Ammon's horn (tissue), 1 donor: ENCODE results near the gene L3HYPDH.

Experiments used
- DNase-seq: peaks from one replicate; pipeline ENCODE4 v3.0.0-alpha.2; 2016; ENCODE audit warnings: low spot score

L3HYPDH gene

DNA sequence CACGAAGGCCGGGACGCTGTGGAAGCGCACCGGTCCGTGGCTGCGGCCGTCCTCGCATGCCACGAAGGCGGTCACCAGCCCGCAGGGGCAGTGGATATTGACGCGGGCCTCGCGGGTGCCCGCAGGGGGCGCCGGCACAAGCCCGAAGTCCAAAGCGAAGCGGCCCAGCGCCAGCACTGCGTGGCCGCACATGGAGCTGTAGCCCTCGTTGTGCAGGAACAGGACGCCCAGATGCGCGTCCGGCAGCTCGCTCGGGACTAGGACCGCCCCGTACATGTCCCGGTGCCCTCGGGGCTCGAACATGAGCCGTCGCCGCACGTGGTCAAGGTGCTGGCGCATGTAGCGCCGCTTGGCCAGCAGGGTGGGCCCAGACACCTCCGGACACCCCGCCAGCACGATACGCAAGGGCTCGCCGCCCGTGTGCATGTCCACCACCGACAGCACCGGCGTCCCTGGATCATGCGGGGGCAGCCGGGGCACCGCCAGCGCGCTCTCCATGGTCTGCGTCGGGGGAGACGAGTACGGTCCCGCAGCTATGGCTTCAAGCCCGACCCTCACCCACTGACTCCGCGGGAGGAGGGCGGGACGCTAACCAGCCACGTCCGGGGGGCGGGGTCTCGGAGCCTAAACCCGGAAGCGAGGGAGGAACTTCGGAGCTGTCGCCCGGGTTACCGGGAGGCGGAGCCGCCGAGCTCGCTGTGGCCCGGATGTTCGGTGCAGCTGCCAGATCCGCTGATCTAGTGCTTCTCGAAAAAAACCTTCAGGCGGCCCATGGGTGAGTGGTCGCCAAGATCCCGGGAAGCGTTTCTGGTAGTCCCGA, at the start of gene L3HYPDH, which contains the start of gene JKAMP:
L3HYPDH (minus strand) TSS at position 590 of the 820 bp plus-strand sequence; CDS start at position 498, 92 bp downstream.
JKAMP (plus strand) TSS at position 699 of the 820 bp plus-strand sequence; CDS start at position 772, 73 bp downstream.
- DNase-seq = peak; percentile 96

DNA sequence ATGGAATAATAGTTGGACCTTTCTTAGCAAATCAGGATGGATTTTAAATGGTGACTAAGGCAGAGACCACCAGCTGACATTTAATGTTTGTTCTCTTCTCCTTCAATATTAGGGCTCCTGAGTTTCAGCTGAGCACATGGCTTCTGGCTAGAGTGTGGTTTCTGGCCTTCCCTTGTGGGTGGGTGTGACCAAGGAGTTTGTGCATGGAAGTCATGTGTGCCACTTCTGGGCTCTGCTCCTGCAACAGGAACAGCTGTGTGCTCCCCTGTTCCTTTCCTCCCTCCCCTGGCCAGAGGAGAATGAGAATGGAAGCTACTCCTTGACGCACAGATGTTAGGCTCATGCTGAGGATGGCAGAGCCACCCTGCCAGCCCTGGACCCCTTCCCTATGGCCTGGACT, 48.2 kb upstream of the L3HYPDH start:
- no peak for DNase-seq

DNA sequence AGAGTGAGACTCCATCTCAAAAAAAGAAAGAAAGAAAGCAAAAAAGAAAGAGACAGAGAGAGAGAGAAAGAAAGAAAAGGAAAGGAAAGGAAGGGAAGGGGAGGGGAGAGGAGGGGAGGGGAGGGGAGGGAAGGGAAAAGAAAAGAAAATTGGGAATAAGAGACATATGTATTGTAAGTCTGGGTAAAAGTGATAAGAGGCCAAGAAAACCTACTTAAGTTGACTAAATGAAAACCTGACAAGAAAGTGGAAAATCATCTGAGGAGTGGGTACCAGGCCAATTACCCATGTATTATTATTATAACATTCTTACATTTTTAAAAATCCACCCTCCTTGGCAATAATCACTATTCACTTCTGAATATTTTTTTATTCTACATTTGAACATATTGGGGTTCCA, 46.1 kb upstream of the L3HYPDH start:
- DNase-seq = no peak

DNA sequence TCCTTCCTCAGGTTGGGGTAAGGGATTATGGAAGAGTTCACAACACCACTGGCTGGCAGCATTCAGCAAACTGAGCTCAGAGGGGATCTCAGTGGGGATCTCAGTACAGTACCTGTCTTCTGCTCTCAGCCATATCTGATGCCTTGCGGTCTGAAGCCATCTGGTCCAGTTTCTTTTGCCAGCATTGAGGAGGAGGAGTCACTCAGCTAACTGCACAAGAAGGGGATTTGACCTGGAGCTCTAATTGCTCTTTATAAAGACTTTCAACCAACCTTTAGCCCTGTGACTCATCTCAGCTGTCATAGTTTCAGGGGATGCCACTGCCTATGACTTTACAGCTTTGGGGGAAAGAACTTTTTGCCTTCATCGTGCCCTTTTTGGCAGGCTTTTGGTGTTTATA, 45.0 kb upstream of the L3HYPDH start:
- DNase-seq = no peak

DNA sequence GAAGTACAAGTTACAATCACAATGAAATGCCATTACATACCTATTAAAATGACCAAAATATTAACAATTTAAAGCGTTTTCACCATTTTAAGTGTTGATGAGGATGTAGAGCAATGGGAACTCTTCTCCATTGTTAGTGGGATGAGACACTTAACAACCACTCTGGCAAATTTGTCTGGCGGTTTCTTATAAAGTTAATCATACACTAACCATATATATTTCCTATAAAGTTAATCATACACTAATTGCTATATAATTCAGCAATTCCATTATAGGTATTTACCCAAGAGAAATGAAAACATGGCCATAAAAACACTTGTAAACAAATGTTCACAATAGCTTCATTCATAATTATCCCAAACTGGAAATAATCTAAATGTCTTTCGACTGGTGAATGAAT, 36.0 kb upstream of the L3HYPDH start:
- no peak for DNase-seq

DNA sequence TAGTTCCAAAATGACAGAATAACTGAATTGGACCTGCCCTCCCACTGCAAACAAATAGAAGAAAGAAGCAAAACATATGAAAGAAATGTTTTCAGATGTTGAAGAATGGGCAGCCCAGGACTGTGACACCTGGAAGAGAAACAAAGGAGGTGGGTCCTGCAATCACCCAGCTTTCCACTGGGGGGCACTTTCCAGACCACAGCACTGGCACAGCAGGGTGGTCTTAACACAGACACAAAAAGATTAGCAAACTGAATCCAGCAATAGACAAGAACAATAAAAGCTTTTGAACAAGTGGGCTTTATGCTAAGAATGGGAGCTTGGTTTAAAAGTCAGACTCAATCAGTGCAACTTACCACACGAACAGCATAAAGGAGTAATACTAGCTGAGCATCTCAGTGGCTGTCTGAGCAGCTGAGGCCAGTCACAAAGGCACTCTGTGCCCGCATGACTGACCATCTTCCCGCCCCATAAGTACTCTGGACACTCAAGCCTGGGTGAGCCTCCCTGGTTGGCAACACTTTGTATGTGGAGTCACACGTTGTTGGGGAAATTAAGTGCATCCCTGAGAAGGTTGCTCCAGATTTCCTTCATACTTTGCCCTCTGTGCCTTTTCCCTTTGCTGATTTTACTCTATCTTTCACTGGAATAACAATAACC, 27.8 kb upstream of the L3HYPDH start:
- no peak for DNase-seq

DNA sequence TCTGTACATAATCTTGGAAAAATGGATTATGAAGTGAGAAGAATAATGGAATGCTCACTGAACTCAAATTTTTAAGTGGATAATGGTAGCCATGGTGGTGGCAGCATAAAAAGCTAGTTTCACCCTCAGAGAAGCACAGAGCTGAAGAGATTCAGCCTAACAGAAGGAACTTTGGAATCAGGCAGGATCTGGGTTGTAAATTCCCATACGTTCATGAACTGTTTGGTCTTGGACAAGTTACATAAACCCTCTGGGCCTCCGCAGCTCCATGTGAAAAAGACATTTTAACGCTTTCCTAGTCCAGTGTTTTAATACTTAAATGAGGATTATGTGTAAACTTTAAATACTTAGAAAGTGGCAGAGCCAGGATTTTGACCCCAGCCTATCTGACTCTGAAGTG, 26.8 kb upstream of the L3HYPDH start:
- DNase-seq = no peak

DNA sequence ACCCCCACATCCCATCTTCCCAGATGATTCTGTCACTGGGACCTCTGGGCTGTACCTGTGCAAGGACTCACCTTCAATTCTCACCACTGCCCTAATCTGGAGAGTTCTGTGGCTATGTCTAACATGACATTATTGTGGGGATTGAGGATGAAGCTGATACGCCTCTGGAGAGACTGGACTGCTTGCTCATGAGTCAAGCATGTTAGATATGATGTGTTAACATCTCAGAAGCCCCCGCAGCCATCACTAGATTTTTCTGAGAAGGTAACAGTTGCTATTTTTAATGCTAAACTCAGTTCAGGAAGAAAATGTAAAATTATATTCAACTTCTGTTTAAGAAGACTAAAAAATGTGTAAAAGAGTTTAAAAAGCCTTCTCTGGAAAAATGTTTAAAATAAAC, 25.8 kb upstream of the L3HYPDH start:
- DNase-seq = no peak

DNA sequence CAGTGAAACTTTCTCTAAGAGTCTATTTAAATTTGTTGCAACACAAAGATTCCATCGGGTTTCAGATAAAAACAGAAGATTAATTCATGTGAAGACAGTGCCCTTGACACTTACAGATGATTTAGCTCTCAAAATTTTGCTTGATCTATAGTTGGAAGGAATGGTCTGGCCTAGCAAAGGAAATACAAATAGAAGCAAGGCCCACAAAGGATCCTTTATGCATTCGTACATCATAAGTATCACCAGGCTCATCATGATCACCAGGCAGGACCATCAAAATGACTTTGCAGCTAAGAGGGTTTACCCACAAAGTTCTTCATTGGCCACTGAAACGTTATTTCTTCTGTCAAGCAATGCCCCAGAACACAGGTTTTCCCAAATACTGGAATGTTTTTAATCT, 24.9 kb upstream of the L3HYPDH start:
- DNase-seq = no peak

DNA sequence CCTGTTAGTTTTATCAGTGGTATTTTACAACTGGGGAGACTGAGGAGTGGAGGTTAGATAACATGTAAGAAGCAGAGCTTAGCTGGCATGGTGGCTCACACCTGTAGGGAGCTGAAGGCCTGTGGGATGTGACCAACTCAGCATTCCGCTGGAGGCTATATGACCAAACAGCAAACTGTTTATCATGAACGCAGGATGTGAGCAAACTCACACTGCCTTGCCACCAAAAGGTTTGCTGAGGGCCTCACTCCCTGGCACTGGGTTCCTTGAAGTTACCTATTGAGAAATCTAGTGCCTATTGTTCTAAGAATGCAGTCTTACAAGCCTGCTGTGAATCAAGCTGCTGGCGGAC, 23.5 kb upstream of the L3HYPDH start:
- DNase-seq = no peak

DNA sequence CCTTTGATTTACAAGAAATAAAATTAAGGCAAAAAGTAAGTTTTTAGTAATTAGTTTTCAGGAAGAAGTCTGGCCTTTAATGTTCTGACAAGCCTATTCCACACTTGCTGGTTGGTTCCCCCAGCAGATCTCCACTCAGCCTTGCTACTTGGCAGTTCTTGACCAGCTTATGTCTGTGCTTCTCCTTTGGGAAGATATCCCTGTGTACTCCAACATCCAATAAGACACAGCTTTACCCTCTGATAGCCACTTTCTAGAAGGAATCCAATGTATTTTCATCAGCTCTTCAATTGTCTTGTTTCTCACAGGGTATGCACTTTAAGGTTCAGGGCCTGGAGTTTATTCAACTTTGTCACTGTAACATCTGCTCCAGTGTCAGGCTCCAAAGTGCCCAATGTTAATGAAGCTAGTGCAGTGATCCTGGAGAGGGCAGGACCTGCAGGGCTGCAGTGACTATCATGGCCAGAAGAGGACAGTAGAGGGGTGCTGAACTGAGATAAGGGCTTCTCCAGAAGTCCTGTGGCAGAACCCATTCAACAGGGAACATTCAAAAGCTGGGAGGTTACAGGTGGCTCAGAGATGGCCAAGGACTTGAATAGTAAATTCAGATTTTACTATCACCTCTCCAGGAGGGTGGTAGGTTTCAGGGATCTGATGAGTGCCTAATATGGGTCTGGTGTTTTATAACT, 23.0 kb upstream of the L3HYPDH start:
- peak; percentile 58 for DNase-seq

DNA sequence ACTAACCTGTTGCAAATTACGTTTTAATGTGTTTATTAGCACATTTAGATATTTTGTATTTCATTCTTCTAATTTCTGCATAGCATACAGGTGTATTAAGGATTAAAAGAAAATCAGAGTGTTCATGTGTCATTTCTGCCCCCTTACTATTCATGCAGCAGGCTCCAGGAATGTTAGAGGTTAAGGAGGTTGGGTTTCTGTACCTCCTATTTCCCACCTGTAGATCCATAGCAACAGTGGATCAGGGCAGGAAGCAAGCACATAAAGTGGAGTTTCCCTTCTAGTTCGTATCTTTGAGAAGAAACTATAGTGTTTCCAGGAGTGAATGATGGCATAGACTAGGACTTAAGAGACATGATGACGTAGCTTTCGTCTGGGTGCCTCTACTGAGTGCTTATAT, 19.0 kb upstream of the L3HYPDH start:
- DNase-seq = no peak

DNA sequence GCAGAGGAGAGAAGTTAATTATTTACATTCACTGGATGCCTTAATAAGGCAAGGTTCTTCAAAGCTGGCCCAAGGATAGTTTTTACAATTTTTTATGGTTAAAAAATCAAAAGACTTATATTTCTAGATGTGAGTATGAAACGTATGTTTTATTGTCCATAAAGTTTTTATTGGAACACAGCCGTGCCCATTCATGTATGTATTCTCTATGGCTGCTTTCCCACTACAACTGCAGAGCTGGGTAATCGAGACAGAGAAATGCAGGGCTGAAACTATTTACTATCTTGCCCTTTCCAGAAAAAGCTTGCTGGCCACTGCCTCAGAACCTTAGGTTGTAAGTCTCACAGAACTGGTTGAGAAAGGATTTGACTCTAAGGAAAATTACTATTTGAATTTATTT, 16.5 kb upstream of the L3HYPDH start:
- no peak for DNase-seq

DNA sequence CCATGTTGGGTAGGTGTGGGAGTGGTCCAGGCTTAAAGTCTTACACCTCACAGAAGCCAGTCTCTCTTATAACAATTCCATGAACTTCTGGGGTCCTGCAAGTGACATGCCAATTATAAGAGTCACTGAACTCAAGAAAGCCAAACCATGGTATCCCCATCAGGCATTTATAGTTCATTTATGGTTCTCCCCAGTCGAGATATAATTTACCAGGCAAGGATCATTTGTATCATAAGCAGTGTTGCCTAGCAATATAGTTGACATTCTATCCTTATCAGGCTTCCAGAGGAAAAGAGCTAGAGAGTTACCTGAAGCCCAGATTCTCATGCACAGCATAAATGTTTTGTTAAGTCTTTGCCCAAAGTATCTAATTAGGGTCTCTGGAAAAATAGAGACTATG, 8.2 kb upstream of the L3HYPDH start:
- DNase-seq = no peak

DNA sequence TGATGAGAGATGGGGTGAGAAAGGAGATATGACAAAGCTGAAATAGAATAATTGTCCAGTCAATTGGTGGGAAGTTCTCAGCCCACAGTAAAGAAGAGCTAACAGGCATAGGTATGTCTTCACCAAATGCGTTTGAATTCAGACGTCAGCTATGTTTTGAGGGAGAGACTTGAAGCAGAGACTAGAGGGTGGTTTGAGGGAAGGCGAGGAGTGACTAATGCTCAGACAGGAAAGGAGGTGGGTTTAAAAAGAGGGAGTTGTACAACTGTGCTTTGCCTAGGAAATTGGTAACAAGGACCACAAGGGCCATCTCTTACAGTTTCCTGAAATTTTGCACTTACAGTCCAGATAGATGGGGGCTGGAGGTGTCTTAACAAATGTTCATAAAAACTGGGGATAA, 6.5 kb upstream of the L3HYPDH start:
- no peak for DNase-seq

DNA sequence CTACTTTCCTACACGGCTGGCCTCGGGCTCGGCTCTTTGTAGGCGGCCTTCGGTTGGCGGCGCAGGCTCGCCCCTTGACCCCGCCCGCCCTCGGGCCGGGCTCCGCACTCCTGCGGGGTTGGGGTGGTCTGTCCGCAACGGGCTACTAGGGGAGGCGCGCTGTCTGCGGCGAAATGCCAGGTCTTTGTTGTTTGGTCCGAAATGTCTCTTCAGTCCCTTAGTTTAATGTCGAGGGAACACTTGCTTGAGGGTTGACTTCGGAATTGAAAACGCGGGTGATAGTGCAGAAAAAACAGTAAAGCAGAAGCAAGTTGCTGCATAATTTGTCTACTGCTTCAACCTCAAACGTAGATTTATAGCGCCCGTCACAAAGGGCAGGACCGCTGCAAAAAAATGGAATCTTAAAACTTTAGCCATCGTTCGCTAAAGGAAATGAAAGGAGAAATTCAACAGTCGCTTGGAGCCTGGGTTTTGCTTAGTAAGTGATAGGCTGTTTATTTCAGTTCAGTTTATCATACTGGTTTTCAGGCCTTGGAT, 499 bp upstream of the L3HYPDH start:
- no peak for DNase-seq

DNA sequence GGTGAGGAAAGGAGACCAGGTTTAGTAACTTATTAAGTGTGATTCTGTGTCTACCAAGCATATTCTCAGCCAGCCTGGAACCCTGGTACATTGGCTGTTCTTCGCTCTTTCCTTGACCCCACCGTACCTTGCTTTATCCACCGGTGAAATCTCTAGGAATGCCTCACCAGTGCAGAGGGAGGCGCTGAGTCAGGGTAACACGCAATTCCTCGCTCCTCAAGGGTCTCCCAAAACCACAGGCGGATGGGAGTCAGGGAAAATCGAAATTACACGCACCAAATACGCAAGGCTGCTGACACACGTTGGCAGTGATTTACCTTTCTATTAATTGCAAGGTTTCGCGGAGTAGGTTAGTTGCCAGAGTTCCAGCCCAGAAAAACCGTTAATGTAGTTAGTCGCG, 845 bp downstream of the L3HYPDH start:
- peak; percentile 35 for DNase-seq

DNA sequence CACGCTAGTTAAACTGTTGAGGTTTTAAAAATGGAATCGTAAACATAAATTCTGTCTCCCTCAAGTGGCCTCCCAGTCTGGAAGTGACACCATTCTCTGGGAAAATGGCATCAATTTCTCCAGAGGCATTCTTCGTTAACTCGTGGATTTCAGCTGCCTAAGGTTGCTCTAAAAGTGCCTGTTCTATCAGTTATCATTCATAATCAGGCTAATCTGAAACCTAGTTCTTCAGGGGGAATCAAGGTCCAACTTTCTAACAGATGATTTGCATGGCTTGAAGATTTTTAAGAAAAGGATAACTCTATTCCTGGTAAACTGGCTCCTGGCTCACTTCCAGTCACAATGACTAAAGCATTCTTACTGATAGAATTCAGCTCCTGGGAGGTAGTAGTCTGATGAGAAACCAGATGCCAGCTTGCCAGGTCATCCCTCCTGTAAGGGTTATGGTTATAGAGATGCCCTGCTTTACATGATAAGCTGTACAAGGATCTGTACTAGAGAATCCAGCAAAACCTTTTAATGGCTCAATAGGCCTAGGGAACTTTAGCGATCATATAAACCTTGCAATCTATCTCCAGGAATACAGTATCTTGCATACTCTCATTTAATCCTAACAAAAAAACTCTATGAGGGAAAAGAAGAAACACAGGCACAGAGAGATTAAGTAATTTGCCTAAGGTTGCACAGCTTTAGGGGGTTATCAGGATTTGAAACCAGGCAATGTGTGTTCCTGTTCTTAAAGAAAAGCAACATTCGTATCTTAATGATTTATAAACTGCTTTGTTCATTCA, 1.5 kb downstream of the L3HYPDH start:
- DNase-seq = no peak

DNA sequence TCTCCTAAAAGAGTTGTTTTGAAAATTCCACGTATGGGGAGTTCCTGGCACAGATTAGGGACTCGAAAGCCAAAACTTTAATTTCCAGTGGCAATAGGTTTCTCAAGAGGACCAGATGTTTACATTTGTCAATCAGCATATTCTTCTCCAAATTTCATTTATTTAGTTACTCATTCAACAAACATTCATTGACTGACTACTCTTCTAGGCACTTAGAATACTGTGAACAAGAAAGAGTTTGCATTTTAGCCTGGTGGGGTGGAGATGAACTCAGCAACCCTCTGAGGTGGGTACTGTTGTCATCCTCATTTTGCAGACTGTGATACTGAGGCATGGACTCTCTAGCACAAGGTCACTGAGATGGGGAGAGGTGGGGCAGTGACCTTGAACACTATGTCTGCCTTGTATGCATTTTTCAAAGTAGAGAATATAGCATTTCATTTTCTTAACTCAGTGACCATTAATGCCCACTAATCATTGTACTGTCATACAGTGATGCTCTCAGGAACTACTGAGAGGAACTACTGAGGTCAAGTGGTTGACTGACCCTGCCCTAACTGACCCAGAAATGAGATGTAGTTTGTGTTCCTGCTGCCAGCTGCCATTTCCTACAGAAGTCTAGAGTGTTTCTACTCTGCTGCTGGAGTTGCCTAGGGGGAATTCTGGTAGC, 2.2 kb downstream of the L3HYPDH start:
- DNase-seq = no peak

DNA sequence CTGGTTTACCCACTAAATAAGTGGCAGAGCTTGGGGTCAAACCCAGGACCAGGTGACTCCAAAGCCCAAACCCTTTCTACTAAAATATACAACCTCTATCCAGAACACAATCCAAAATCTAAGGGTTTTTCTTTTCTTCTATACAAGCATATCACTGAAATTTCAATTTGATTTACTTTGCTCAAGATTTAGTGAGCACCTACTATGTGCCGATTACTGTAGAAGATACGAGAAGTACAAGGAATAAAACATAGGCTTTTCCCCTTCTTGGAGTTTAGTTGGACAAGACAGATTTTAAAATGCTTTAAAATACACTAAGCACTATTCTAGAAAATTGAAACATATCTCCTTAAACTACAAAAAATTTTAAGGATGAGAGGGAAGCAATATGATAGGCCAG, 2.8 kb downstream of the L3HYPDH start:
- no peak for DNase-seq

DNA sequence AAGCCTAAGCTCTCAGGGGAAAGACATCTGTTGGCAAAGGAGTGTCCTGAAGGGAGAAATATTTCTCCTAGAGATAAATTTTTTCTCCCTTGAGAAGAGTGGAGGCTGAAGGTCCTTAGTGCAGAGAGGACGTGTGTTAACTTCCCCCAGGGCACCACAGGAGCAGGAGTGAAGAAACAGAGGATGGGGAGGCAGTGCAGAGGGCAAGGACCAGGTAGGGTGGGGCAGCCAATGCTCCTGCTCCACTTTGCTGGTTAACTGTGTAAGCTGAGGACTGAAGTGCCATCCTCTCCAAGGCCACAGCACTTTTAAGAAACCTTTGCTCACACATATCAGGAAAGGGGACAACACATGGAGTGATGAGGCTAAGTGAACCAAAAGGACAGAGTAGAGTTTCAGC, 4.0 kb downstream of the L3HYPDH start:
- DNase-seq = no peak
